Testis (tissue), 2 donors: ENCODE data around the gene TMEM91.

Experiments used
- POLR2A ChIP-seq: fragments of 450-650 bp; IDR thresholded peaks from one replicate; pipeline ENCODE4 v1.6.1; 2017; ENCODE audit warnings: antibody characterized with exemption, mild to moderate bottlenecking, moderate library complexity
- TF ChIP-seq, protein P1 (sequence below), 3 experiments: fragments of 450-650 bp in 2 of 3; fragments of 200-600 bp in 1 of 3; sonication (generic) in 1 of 3; IDR thresholded peaks; one replicate each; pipeline ENCODE4 v1.5.1; 2016 to 2019; ENCODE audit warnings: antibody characterized with exemption in 3 of 3, mild to moderate bottlenecking in 2 of 3, moderate library complexity in 1 of 3

DNA sequence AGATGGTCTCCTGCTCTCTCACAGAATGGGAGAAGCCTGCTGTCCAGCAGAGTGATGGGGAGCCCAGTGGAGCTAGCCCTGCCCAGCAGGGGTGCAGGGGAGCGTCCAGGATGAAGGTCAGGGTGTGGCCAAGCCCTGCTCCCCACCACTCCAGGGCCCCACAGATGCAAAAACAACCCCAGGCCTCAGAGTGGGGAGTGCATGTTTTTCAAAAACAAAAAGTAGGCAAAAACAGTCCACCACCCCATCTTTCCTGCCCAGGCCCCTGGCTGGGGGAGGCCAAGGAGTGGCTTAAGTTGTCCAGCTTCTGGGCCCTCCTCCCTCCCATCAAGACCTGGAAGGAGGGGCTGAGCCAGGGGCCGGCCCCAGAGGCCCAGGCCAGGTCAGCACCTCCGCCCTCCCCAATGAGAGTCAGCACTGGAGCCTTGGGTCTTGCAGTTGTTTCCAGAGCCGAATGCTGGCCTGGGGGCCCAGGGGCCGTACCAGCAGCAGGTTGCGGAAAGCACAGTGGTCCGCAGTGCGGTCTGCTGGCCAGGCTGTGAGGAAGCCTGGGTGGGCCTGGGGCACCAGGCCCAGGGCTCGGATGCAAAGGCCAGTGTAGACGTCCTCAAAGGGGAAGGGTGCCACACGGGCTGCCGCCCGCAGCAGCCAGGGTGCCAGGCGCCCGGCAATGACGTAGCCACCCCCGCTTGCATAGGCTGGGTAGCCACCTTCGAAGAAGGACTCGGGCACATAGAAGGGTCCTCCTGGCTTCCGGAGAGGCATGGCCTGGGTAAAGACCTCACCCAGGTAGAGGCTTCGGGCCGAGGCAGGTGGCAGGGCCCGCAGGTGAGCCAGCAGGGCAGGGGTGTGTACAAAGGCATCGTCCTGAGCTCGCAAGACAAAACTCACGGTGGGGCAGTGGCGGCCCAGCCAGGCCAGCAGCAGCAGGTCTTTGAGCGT lies 49.1 kb downstream of the TMEM91 start:
- TF ChIP-seq, protein P1, sequence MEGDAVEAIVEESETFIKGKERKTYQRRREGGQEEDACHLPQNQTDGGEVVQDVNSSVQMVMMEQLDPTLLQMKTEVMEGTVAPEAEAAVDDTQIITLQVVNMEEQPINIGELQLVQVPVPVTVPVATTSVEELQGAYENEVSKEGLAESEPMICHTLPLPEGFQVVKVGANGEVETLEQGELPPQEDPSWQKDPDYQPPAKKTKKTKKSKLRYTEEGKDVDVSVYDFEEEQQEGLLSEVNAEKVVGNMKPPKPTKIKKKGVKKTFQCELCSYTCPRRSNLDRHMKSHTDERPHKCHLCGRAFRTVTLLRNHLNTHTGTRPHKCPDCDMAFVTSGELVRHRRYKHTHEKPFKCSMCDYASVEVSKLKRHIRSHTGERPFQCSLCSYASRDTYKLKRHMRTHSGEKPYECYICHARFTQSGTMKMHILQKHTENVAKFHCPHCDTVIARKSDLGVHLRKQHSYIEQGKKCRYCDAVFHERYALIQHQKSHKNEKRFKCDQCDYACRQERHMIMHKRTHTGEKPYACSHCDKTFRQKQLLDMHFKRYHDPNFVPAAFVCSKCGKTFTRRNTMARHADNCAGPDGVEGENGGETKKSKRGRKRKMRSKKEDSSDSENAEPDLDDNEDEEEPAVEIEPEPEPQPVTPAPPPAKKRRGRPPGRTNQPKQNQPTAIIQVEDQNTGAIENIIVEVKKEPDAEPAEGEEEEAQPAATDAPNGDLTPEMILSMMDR (IDR thresholded peaks at IDR 0.05) = no peak
- no peak for TF ChIP-seq POLR2A
